AG04449 (cell line): ENCODE data around the gene ATAD3A.
A peak's percentile ranks its signal among the peaks of the same experiment; 100 is the strongest.

Source experiments
- CTCF ChIA-PET: fragments of 350-600 bp; formaldehyde crosslinking; extraction: SDS; loops from one replicate; lab custom pipeline; 2021; ENCODE audit warnings: antibody characterized with exemption; lab: Yijun Ruan, JAX
- POLR2A ChIA-PET: fragments of 400-600, 350-600 bp; formaldehyde crosslinking; extraction: SDS; loops from one replicate; lab custom pipeline; 2020; ENCODE audit warnings: antibody characterized with exemption, inconsistent platforms; lab: Yijun Ruan, JAX
- DNase-seq: peaks from one replicate; pipeline ENCODE4 v3.0.0-alpha.2; 2010; ENCODE audit warnings: low read depth, low spot score
- H3K4me3 ChIP-seq: 2 replicates; pipeline ENCODE4 v1.5.1; 2011; ENCODE audit warnings: low read depth, mild to moderate bottlenecking, control low read depth, low read length
- CTCF ChIP-seq: IDR thresholded peaks from one replicate; pipeline ENCODE4 v1.5.1; 2011; ENCODE audit warnings: mild to moderate bottlenecking, moderate library complexity, low read length, control low read depth, inconsistent platforms; ENCODE audit not compliant: insufficient read depth; ENCODE audit errors: missing control alignments

The ATAD3A gene

GRCh38 chr1:1535201-1536018 lies 23.4 kb downstream of the ATAD3A start:
- POLR2A ChIA-PET = no interaction called here
- H3K4me3 ChIP-seq = no peak overlapping the region
- no peak for TF ChIP-seq CTCF
- CTCF ChIA-PET = no interaction called here
- DNase-seq = no peak

GRCh38 chr1:1536019-1536937 lies 24.3 kb downstream of the ATAD3A start:
- H3K4me3 ChIP-seq = no peak overlapping the region
- no peak for TF ChIP-seq CTCF
- POLR2A ChIA-PET = no interaction called here
- CTCF ChIA-PET = no interaction called here
- no peak for DNase-seq

GRCh38 chr1:1536938-1537546 lies 25.1 kb downstream of the ATAD3A start:
- POLR2A ChIA-PET = no interaction called here
- no peak for DNase-seq
- CTCF ChIA-PET = no interaction called here
- H3K4me3 ChIP-seq = no peak overlapping the region
- TF ChIP-seq CTCF = no peak

- no peak for DNase-seq
- H3K4me3 ChIP-seq = peak overlapping the region; percentile 3; the same call in 1 of the 2 replicates
- CTCF ChIA-PET = no interaction called here
- POLR2A ChIA-PET = no interaction called here
- no peak for TF ChIP-seq CTCF
Measured at GRCh38 chr1:1537626-1538250, 25.8 kb downstream of the ATAD3A start.

GRCh38 chr1:1538334-1538733 lies 26.4 kb downstream of the ATAD3A start:
- POLR2A ChIA-PET = no interaction called here
- H3K4me3 ChIP-seq = no peak overlapping the region
- CTCF ChIA-PET = no interaction called here
- DNase-seq = no peak
- TF ChIP-seq CTCF = no peak
